GM12878 (cell line): ENCODE results near the gene JADE1. TPM values are rescaled to one million over a fixed set of nuclear protein-coding genes. Genes with fewer than 3 reads are reported as not detected.

ENCODE experiments used
- ATAC-seq: fragments of 200-7000 bp; cut with Tn5 transposase; 3 replicates; pipeline ENCODE4 v1.9.1; 2020; ENCODE audit warnings: mild to moderate bottlenecking, moderate library complexity
- BruUV-seq: library from RNA; stranded (reverse); fragments of 400-500 nt; replicated peaks from 2 replicates; lab custom pipeline; 2021; lab: Mats Ljungman, UMichigan
- CTCF ChIA-PET: fragments of 300-600 bp; sonication (Branson Sonifier 250); formaldehyde crosslinking; extraction: SDS; loops from one replicate; lab custom pipeline; 2021; ENCODE audit warnings: inconsistent platforms; lab: Yijun Ruan, JAX
- POLR2A ChIA-PET: fragments of 350-600 bp; formaldehyde crosslinking; extraction: SDS; loops from one replicate; lab custom pipeline; 2021; ENCODE audit warnings: inconsistent platforms; lab: Charles Lee
- RAD21 ChIA-PET: fragments of 300-600 bp; sonication (Branson Sonifier 250); formaldehyde crosslinking; loops from one replicate; lab custom pipeline; 2023; ENCODE audit warnings: antibody characterized with exemption; ENCODE audit not compliant: unreplicated experiment; lab: Charles Lee
- SMC1A ChIA-PET: fragments of 300-600 bp; sonication (Branson Sonifier 250); formaldehyde crosslinking; loops from one replicate; lab custom pipeline; 2023; ENCODE audit not compliant: unreplicated experiment, uncharacterized antibody; lab: Charles Lee
- DNase-seq: peaks from one replicate; pipeline ENCODE4 v3.0.0-alpha.2; 2011; ENCODE audit warnings: low read depth, low spot score
- FAIRE-seq: peaks from 3 replicates; lab custom pipeline; 2011; peaks lifted over from hg19 to GRCh38; lab: Jason Lieb, UNC
- H2AFZ ChIP-seq: 2 replicates; pipeline ENCODE4 v1.6.0; 2011; ENCODE audit warnings: low read depth, low read length, control low read depth; ENCODE audit not compliant: control insufficient read depth
- H3K27ac ChIP-seq: 2 replicates; pipeline ENCODE4 v1.5.1; 2011; ENCODE audit warnings: control low read depth; ENCODE audit not compliant: control insufficient read depth, insufficient read depth
- H3K27me3 ChIP-seq, 2 experiments: replicated peaks in 1 of 2; 2 replicates each; pipeline versions ENCODE4 v1.6.0 to v1.6.1; 2011; ENCODE audit warnings: low read length in 1 of 2; ENCODE audit not compliant: control insufficient read depth in 2 of 2, insufficient read depth in 2 of 2
- H3K36me3 ChIP-seq, 2 experiments: 2 replicates each; pipeline ENCODE4 v1.5.1; 2011; ENCODE audit warnings: low read length in 1 of 2; ENCODE audit not compliant: control insufficient read depth in 2 of 2, insufficient read depth in 2 of 2
- H3K4me1 ChIP-seq: 2 replicates; pipeline ENCODE4 v1.6.1; 2011; ENCODE audit warnings: mild to moderate bottlenecking, low read length, moderate library complexity, mixed read lengths; ENCODE audit not compliant: control insufficient read depth, insufficient read depth
- H3K4me2 ChIP-seq: 2 replicates; pipeline ENCODE4 v1.6.0; 2011; ENCODE audit warnings: control low read depth; ENCODE audit not compliant: control insufficient read depth, insufficient read depth
- H3K4me3 ChIP-seq: fragments of 200-600 bp; sonication (generic); 2 replicates; pipeline ENCODE4 v1.5.1; 2016
- H3K79me2 ChIP-seq: 2 replicates; pipeline ENCODE4 v1.6.0; 2011; ENCODE audit warnings: low read length; ENCODE audit not compliant: control insufficient read depth, insufficient read depth
- H3K9ac ChIP-seq: 2 replicates; pipeline ENCODE4 v1.8.0; 2011; ENCODE audit warnings: low read length, control low read depth, mixed read lengths; ENCODE audit not compliant: control insufficient read depth, insufficient read depth
- H3K9me3 ChIP-seq: replicated peaks from 3 replicates; pipeline ENCODE4 v1.5.1; 2011; ENCODE audit warnings: mild to moderate bottlenecking, low read length; ENCODE audit not compliant: control insufficient read depth, insufficient read depth
- H4K20me1 ChIP-seq: 2 replicates; pipeline ENCODE4 v1.6.0; 2011; ENCODE audit not compliant: control insufficient read depth, insufficient read depth
- CBFB ChIP-seq: IDR thresholded peaks from 2 replicates; pipeline ENCODE4 v1.6.1; 2016; ENCODE audit warnings: antibody characterized with exemption, low read depth
- CHD4 ChIP-seq: fragments of 200-600 bp; sonication (generic); IDR thresholded peaks from 2 replicates; pipeline ENCODE4 v1.6.1; 2016; ENCODE audit warnings: mild to moderate bottlenecking
- KLF5 ChIP-seq: fragments of 450-650 bp; IDR thresholded peaks from 2 replicates; pipeline ENCODE4 v1.6.1; 2014; ENCODE audit warnings: mild to moderate bottlenecking; ENCODE audit not compliant: partially characterized antibody
- WGBS: methylation state at CpG from one replicate; pipeline ENCODE4 v1.1.6; 2016; ENCODE audit warnings: low lambda C conversion rate; ENCODE audit not compliant: insufficient replicate concordance, insufficient coverage; ENCODE audit errors: missing lambda C conversion rate; 5-methylcytosine and 5-hydroxymethylcytosine counted together
- in situ Hi-C: fragments of 300-500 bp; cut with MboI; formaldehyde crosslinking; loops from 9 replicates; pipeline ENCODE4 v1.14.3; 2018; ENCODE audit warnings: mixed read lengths
- intact Hi-C: fragments of 100-400 bp; cut with micrococcal nuclease; formaldehyde crosslinking; loops from one replicate; pipeline ENCODE4 v1.14.2; 2022; ENCODE audit not compliant: unreplicated experiment
- polyA plus RNA-seq, 11 experiments: library from polyadenylated mRNA; depleted of rRNA in 4 of 11; unstranded in 6 of 11; stranded (reverse) in 5 of 11; fragments of >200 nt; fragmentation: Nextera tagmentation in 4 of 11; fragmentation: Illumina TruSeq in 1 of 11; extraction: Ambion mirVana in 4 of 11; extraction: Trizol in 1 of 11; gene quantifications; 1 replicate in 1 of 11; 2 replicates in 10 of 11; pipeline versions ENCODE4 v1.2.1 to v1.2.3, GENCODE V29; 2011 to 2016; ENCODE audit warnings: inconsistent platforms in 2 of 11, missing spikeins in 2 of 11, low read depth in 1 of 11
- total RNA-seq, 4 experiments: library from RNA; depleted of rRNA in 3 of 4; stranded (reverse); fragments of >200 nt in 3 of 4; fragmentation: Illumina TruSeq in 1 of 4; extraction: Trizol in 1 of 4; gene quantifications; 2 replicates each; pipeline versions ENCODE4 v1.2.1 to v1.2.3, GENCODE V29; 2013 to 2021
- TF ChIP-seq, protein P1 (sequence below), 3 experiments: IDR thresholded peaks in 2 of 3; conservative IDR thresholded peaks in 1 of 3; 2 replicates each; pipeline ENCODE4 v1.5.1; 2011; ENCODE audit warnings: low read depth in 3 of 3, low read length in 3 of 3, mild to moderate bottlenecking in 3 of 3, control low read depth in 2 of 3, moderate library complexity in 2 of 3, inconsistent platforms in 1 of 3, mixed read lengths in 1 of 3; ENCODE audit not compliant: control insufficient read depth in 2 of 3, insufficient read depth in 1 of 3; ENCODE audit errors: extremely low read depth in 1 of 3

The JADE1 gene
- total and polyA plus RNA-seq, 10 of the 15 experiments (the other 5 are each of a cell fraction or from before 2014, with no cell fraction given) = 5.9 to 27.2 (median 15.8) TPM

DNA sequence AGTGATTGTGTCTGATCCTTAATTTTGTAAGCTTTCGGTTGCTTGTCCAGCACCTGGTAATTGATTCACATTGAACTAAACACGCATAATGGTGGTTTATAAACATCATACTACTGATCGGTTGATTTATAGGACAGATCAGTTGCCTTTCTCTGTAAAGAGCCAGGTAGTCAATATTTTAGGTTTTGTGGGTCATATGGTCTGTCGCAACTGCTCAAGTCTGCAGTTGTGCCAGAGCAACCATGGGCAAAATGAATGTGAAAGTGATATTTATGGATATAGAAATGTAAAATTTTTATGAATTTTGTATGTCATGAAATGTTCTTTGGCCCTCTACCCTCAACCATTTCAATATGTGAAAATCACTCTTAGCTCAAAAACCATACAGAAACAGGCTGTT lies 8.9 kb downstream of the JADE1 start:
- H4K20me1 ChIP-seq = no peaks in the 10 kb centered on the region
- no peak overlapping the region for H3K4me3 ChIP-seq
- no peak overlapping the region for H3K4me2 ChIP-seq
- intact Hi-C loops (no loop called here), in situ Hi-C loops (loop anchor here (10.0 kb wide), 2 partner anchors 276 to 534 kb away; partner anchors contain the start of genes C4orf33, PGRMC2 and SCLT1)
- 97% methylated on average over 4 of the region's 4 CpGs for WGBS
- CTCF ChIA-PET = interaction anchor here (1.0 to 2.9 kb wide), 4 partner anchors 9 to 50 kb away, joined by 3 to 12 read pairs (median 4); no protein-coding TSS in a partner anchor
- ATAC-seq (no peak), DNase-seq (no peak), FAIRE-seq (no peak)
- H3K9ac ChIP-seq = no peak overlapping the region
- no peak overlapping the region for H2AFZ ChIP-seq
- no peaks in the 10 kb centered on the region; the same call in 2 of the 3 replicates for H3K9me3 ChIP-seq
- RAD21 ChIA-PET = interaction anchor here (0.6 to 1.0 kb wide), 3 partner anchors 11 to 14 kb away, joined by 3 to 5 read pairs (median 4); no protein-coding TSS in a partner anchor
- peaks cover 19% of the 10 kb centered on the region for H3K4me1 ChIP-seq
- H3K27ac ChIP-seq = no peak overlapping the region; the same call in 1 of the 2 replicates
- H3K27me3 ChIP-seq = no peaks in the 10 kb centered on the region
- POLR2A ChIA-PET = interaction anchor here (0.9 to 1.0 kb wide), 4 partner anchors 9 to 36 kb away, joined by 3 to 6 read pairs (median 4); no protein-coding TSS in a partner anchor
- no TSS peak for BruUV-seq
- peaks cover 0 to 2% of the 10 kb centered on the region in 2 experiments; a peak in 1 of 4 replicates for H3K36me3 ChIP-seq
- TF ChIP-seq, protein P1, sequence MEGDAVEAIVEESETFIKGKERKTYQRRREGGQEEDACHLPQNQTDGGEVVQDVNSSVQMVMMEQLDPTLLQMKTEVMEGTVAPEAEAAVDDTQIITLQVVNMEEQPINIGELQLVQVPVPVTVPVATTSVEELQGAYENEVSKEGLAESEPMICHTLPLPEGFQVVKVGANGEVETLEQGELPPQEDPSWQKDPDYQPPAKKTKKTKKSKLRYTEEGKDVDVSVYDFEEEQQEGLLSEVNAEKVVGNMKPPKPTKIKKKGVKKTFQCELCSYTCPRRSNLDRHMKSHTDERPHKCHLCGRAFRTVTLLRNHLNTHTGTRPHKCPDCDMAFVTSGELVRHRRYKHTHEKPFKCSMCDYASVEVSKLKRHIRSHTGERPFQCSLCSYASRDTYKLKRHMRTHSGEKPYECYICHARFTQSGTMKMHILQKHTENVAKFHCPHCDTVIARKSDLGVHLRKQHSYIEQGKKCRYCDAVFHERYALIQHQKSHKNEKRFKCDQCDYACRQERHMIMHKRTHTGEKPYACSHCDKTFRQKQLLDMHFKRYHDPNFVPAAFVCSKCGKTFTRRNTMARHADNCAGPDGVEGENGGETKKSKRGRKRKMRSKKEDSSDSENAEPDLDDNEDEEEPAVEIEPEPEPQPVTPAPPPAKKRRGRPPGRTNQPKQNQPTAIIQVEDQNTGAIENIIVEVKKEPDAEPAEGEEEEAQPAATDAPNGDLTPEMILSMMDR (IDR thresholded peaks at IDR 0.05 in 2 of 3, conservative IDR thresholded peaks at IDR 0.05 in 1 of 3; ENCODE audit: control insufficient read depth in 2 of 3, extremely low read depth in 1 of 3, insufficient read depth in 1 of 3, low read depth in 3 of 3, low read length in 3 of 3) = no peak
- TF ChIP-seq CHD4 = no peak
- TF ChIP-seq CBFB = no peak
- no peak for TF ChIP-seq KLF5
- H3K79me2 ChIP-seq = peaks cover 89% of the 10 kb centered on the region
- SMC1A ChIA-PET = interaction anchor here (0.8 to 1.3 kb wide), 2 partner anchors 9 to 42 kb away, joined by 3 to 4 read pairs; no protein-coding TSS in a partner anchor
